Activated T-cell treated with anti-CD3 and anti-CD28 coated beads, Interleukin-2, amount 50 U/mL, for 24 hours (primary cell): ENCODE data around the gene PIBF1.

Experiments used
- DNase-seq: peaks from one replicate; pipeline ENCODE4 v3.0.0-alpha.2; 2020
- H3K27ac Mint-ChIP-seq: 2 replicates; pipeline ENCODE4 v1.8.0; 2020; ENCODE audit warnings: mild to moderate bottlenecking, mixed read lengths
- H3K27me3 Mint-ChIP-seq: 2 replicates; pipeline ENCODE4 v1.8.0; 2020; ENCODE audit warnings: mixed read lengths
- H3K36me3 Mint-ChIP-seq: 2 replicates; pipeline ENCODE4 v1.8.0; 2020; ENCODE audit warnings: low read depth, mixed read lengths
- H3K4me1 Mint-ChIP-seq: 2 replicates; pipeline ENCODE4 v1.8.0; 2020; ENCODE audit warnings: low read depth, mixed read lengths
- H3K4me3 Mint-ChIP-seq: 2 replicates; pipeline ENCODE4 v1.8.0; 2020; ENCODE audit warnings: mild to moderate bottlenecking, moderate library complexity, mixed read lengths
- H3K9me3 Mint-ChIP-seq: 2 replicates; pipeline ENCODE4 v1.8.0; 2020; ENCODE audit warnings: mixed read lengths

PIBF1 gene

GRCh38 chr13:72986197-72986596 is 204.3 kb downstream of the PIBF1 start:
- H3K4me1 Mint-ChIP-seq = no peaks in the 10 kb centered on the region
- H3K36me3 Mint-ChIP-seq = peaks cover 21% of the 10 kb centered on the region
- H3K4me3 Mint-ChIP-seq = no peak overlapping the region
- no peak for DNase-seq
- H3K9me3 Mint-ChIP-seq = no peaks in the 10 kb centered on the region
- no peaks in the 10 kb centered on the region for H3K27me3 Mint-ChIP-seq
- H3K27ac Mint-ChIP-seq = no peak overlapping the region

- H3K4me3 Mint-ChIP-seq = no peak overlapping the region
- no peaks in the 10 kb centered on the region for H3K4me1 Mint-ChIP-seq
- H3K27ac Mint-ChIP-seq = no peak overlapping the region
- DNase-seq = no peak
- no peaks in the 10 kb centered on the region for H3K9me3 Mint-ChIP-seq
- H3K27me3 Mint-ChIP-seq = no peaks in the 10 kb centered on the region
- H3K36me3 Mint-ChIP-seq = peaks cover 39% of the 10 kb centered on the region
Observed at GRCh38 chr13:72990953-72991352, 209.0 kb downstream of the PIBF1 start.

- H3K36me3 Mint-ChIP-seq = peaks cover 57% of the 10 kb centered on the region
- peaks cover 9% of the 10 kb centered on the region for H3K4me1 Mint-ChIP-seq
- no peak overlapping the region for H3K4me3 Mint-ChIP-seq
- no peaks in the 10 kb centered on the region for H3K9me3 Mint-ChIP-seq
- no peaks in the 10 kb centered on the region for H3K27me3 Mint-ChIP-seq
- no peak for DNase-seq
- H3K27ac Mint-ChIP-seq = no peak overlapping the region
Observed at GRCh38 chr13:72998012-72998411, 216.1 kb downstream of the PIBF1 start.

DNA sequence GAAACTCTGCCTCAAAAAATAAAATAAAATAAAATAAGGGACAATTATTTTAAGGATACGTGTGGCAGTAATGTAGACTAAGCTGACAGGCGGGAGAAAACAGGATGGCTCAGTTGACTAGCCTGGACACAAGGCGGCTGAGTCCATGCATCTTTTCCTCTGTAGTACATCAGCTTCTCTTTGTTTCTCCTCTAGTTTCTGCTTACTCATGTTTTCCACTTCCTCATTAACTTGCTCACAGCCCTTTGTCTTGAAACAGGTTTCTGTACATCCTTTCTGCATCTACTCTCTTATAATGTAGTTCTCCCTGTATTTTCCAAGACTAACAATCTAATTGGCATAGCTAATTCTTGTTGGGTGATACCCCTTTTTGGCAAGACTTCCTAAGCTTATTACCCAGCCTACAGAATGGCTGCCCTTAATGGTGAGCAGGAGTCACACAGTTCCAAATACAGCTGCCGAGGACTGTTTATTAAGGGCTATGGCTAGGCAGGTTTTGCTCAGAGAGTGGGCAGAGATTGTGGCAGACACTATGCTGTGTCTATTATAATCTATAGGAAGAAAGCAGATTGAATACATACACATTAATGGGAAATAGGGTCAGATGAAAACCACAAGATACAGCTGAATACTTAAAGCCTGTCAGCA is 218.2 kb downstream of the PIBF1 start:
- Mint-ChIP-seq H3K4me1 (peaks cover 9% of the 10 kb centered on the region), H3K9me3 (no peaks in the 10 kb centered on the region), H3K36me3 (peaks cover 66% of the 10 kb centered on the region), H3K4me3 (no peak overlapping the region), H3K27ac (peak overlapping the region; percentile 18), H3K27me3 (no peaks in the 10 kb centered on the region)
- DNase-seq = no peak

- Mint-ChIP-seq H3K4me1 (peaks cover 9% of the 10 kb centered on the region), H3K27me3 (no peaks in the 10 kb centered on the region), H3K4me3 (no peak overlapping the region), H3K9me3 (no peaks in the 10 kb centered on the region), H3K36me3 (peaks cover 69% of the 10 kb centered on the region), H3K27ac (no peak overlapping the region)
- DNase-seq = no peak
Observed at GRCh38 chr13:73001971-73002370, 220.0 kb downstream of the PIBF1 start.

DNA sequence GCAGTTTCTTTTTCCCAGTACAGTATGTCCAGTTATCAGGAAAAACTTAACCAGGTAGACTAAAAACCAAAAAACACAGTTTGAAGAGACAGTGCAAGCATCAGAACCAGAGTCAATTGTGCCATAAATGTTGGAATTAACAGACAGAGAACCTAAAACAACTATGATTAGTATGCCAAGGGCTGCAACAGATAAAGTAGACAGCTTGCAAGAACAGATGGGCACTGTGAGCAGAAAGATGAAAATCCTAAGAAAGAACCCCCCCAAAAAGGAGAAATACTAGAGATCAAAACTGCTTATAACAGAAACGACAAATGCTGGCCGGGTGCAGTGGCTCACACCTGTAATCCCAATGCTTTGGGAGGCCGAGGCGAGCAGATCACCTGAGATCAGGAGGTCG is 229.8 kb downstream of the PIBF1 start:
- Mint-ChIP-seq H3K4me3 (no peak overlapping the region), H3K27ac (no peak overlapping the region), H3K36me3 (peaks cover 58% of the 10 kb centered on the region), H3K27me3 (no peaks in the 10 kb centered on the region), H3K4me1 (no peaks in the 10 kb centered on the region), H3K9me3 (no peaks in the 10 kb centered on the region)
- no peak for DNase-seq

DNA sequence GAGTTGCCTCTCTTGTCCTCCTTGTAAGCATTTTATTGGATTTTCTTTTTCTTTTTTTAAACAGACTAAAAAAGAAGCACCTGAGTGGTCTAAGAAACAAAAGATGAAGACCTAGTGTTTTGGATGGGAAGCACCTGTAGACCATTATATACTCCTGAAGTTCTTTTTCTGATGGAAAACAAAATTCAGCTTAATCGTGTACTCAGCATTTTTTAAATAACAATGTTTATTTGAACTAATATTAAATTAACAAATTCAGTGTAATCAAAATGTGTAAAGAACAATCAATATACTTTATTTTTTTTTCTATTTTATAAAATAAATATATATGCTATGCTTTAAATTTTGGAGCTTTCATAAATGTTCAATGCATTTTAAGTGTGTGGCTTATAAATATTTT is 233.9 kb downstream of the PIBF1 start:
- Mint-ChIP-seq H3K4me3 (no peak overlapping the region), H3K36me3 (peaks cover 65% of the 10 kb centered on the region), H3K4me1 (no peaks in the 10 kb centered on the region), H3K9me3 (no peaks in the 10 kb centered on the region), H3K27ac (no peak overlapping the region), H3K27me3 (no peaks in the 10 kb centered on the region)
- DNase-seq = no peak

- peaks cover 53% of the 10 kb centered on the region for H3K36me3 Mint-ChIP-seq
- H3K27me3 Mint-ChIP-seq = no peaks in the 10 kb centered on the region
- no peak overlapping the region for H3K4me3 Mint-ChIP-seq
- DNase-seq = no peak
- H3K9me3 Mint-ChIP-seq = no peaks in the 10 kb centered on the region
- no peak overlapping the region for H3K27ac Mint-ChIP-seq
- H3K4me1 Mint-ChIP-seq = no peaks in the 10 kb centered on the region
Observed at GRCh38 chr13:73018336-73018735, 236.4 kb downstream of the PIBF1 start.

DNA sequence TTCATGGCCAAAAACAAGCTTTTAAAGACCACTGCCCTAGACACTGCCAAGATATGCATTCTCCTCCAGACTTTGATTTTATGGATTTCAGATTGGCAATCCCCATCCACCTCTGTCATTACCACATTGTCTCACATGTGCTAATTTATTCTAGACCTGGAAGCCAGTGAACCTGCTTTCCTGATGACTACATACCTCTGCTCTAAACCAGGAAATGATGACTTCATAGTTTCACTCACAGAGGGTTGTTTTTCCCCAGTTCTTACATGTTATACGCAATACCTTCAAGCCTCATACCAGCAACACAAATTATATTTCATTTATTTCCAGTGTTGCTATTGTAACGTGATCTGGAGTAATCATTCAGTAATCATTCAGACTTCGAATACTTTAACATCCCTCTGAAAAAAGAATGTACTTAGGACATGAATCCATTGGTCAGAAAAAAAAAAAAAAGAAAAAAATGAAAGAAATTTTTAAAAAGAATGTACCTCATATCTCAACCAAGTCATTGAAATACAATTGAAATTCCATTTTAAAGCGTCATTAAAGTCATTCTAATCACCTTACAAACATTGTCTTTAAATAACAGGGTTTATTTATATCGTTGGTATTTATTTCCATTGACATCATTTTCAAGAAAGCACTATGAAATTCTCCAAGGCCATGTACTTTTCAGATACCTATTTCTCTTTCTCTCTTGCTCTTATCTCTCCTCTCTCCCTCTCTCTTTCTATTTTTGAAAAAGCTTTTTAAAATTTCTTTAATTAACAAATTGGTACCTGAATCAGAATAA is 243.5 kb downstream of the PIBF1 start:
- Mint-ChIP-seq H3K4me3 (no peak overlapping the region), H3K27me3 (no peaks in the 10 kb centered on the region), H3K9me3 (no peaks in the 10 kb centered on the region), H3K4me1 (peaks cover 7% of the 10 kb centered on the region), H3K36me3 (peaks cover 13% of the 10 kb centered on the region), H3K27ac (no peak overlapping the region)
- DNase-seq = no peak

DNA sequence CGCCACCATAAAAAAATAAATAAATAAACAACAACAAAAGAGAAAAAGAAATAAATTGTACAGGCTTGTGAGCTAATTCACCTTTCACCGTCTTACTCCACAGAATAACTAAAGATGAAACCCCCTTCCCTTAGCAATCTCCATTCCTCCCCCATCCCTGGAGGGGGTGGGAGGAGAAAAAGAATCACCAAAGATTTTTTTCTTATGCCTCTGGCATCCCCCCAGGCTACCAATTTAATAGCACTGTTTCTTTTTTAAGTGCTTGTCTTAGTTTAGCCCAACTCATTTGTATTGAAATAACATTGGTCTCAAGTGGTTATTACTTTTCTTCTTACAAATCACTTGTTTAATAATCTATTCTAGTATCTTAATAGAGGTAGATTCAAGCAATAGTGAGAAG is 253.0 kb downstream of the PIBF1 start:
- no peaks in the 10 kb centered on the region for H3K27me3 Mint-ChIP-seq

DNA sequence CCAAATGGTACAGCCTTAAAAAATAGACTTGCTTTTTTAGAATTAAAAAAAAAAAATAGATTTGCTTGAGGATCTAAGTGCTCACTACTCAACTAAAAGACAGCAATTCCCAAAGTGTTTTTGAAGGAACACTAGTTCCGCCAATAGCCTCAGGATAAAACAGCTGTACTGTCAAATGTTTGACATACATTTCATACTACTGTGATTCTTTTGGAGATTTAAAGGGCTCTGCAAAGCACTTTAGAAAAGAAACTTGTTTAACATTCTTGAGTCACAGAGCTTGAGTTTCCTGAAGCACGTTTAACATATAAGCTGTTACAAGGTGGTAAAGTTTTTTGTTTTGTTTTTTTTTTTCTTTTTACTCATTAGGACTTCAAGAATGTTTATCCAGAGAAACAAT is 253.7 kb downstream of the PIBF1 start:
- Mint-ChIP-seq H3K27me3 (no peaks in the 10 kb centered on the region), H3K36me3 (no peaks in the 10 kb centered on the region), H3K4me3 (no peak overlapping the region), H3K27ac (no peak overlapping the region), H3K4me1 (no peaks in the 10 kb centered on the region), H3K9me3 (no peaks in the 10 kb centered on the region)
- no peak for DNase-seq

More for the DNA sequence above, 253.0 kb downstream of the PIBF1 start:
- no peaks in the 10 kb centered on the region for H3K36me3 Mint-ChIP-seq
- no peak overlapping the region for H3K27ac Mint-ChIP-seq
- no peaks in the 10 kb centered on the region for H3K9me3 Mint-ChIP-seq
- H3K4me1 Mint-ChIP-seq = no peaks in the 10 kb centered on the region
- no peak overlapping the region for H3K4me3 Mint-ChIP-seq
- DNase-seq = no peak

- Mint-ChIP-seq H3K4me3 (no peak overlapping the region), H3K9me3 (no peaks in the 10 kb centered on the region), H3K4me1 (no peaks in the 10 kb centered on the region), H3K36me3 (no peaks in the 10 kb centered on the region), H3K27ac (no peak overlapping the region), H3K27me3 (no peaks in the 10 kb centered on the region)
- DNase-seq = no peak
Observed at GRCh38 chr13:73036566-73036965, 254.6 kb downstream of the PIBF1 start.

DNA sequence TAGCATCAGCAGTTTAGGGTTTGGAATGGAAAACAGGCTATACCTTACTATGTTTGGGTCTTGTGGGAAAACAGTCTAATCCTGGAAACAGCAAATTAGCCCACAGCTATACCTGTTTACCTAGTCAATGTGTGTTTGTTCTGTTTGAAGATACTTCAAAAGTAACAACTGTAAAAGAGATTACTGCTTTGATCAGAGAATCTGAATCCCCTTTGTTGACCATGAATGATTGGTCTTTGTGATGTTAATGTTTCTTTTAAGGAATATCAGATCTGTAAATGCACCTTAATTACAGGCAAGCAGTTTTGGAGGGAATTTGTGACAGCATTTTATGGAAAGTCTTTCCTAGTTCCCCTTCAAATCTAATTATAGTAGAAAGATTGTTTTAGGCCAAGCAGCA is 256.1 kb downstream of the PIBF1 start:
- no peaks in the 10 kb centered on the region for H3K27me3 Mint-ChIP-seq
- no peak overlapping the region for H3K4me3 Mint-ChIP-seq
- DNase-seq = no peak
- H3K9me3 Mint-ChIP-seq = no peaks in the 10 kb centered on the region
- H3K36me3 Mint-ChIP-seq = no peaks in the 10 kb centered on the region
- no peaks in the 10 kb centered on the region for H3K4me1 Mint-ChIP-seq
- no peak overlapping the region for H3K27ac Mint-ChIP-seq

- H3K36me3 Mint-ChIP-seq = no peaks in the 10 kb centered on the region
- no peak overlapping the region for H3K27ac Mint-ChIP-seq
- H3K9me3 Mint-ChIP-seq = no peaks in the 10 kb centered on the region
- no peaks in the 10 kb centered on the region for H3K27me3 Mint-ChIP-seq
- H3K4me3 Mint-ChIP-seq = no peak overlapping the region
- DNase-seq = no peak
- no peaks in the 10 kb centered on the region for H3K4me1 Mint-ChIP-seq
Observed at GRCh38 chr13:73039201-73040108, 257.5 kb downstream of the PIBF1 start.

DNA sequence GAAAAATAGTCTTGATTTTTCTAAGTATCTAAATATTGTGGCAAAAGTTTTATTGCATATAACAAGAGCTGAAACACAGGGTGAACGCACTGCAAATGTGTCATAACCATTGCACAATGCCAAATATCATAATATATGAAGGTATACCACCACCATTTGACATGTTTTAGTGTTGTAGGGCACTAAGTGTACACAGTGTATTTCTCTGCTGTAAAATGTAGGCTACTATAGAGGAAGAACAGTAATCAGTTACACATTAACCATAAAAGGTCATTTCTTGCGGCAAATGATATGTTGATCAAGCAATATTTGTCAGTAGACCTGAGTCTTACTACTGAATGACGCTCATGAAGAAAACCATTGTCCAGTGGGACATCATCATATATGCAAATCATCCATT is 258.6 kb downstream of the PIBF1 start:
- no peak for DNase-seq
- H3K9me3 Mint-ChIP-seq = no peaks in the 10 kb centered on the region
- no peaks in the 10 kb centered on the region for H3K27me3 Mint-ChIP-seq
- no peak overlapping the region for H3K27ac Mint-ChIP-seq
- H3K4me1 Mint-ChIP-seq = no peaks in the 10 kb centered on the region
- no peak overlapping the region for H3K4me3 Mint-ChIP-seq
- no peaks in the 10 kb centered on the region for H3K36me3 Mint-ChIP-seq
